ENCODE data around the gene IFNA21. TPM values are rescaled to one million over a fixed set of nuclear protein-coding genes. Genes with fewer than 3 reads are reported as not detected.
"Not testable (repeated sequence)": the region's sequence is repeated elsewhere in the genome, so short reads cannot be mapped to it uniquely, and the experiment has no call there.

IFNA21 gene
- total RNA-seq, result not detected
- long read RNA-seq, donor 1, result 0 reads
- long read RNA-seq, donor 2, result 0 reads

DNA sequence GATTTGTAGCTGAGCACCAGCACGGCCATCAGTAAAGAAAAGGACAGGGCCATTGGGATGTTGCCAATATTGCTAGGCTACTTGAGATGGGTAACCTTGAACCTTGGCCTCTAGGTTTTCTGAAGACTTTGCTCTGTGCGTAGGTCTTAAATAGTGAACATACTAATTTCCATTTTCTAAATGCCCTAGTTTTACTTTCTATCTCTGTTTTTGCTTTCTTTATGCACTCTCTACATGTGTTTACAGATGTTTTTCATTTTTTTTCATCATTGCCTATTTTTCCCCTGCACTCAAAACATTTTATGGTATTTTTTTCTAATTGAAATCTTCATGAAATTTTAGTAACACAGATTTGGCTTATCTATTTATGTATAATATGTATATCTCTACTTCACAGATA, at the start of gene IFNA21:
TSS of gene IFNA21 (minus strand) at position 101 of the 400 bp plus-strand sequence. CDS start at position 53, 48 bp downstream.
- intact Hi-C loops (cut with DNase I); DNase-seq (ENCODE audit: low spot score): not testable (repeated sequence)

GRCh38 chr9:21213411-21214326, 47.2 kb upstream of the IFNA21 start:
- DNase-seq (ENCODE audit: low spot score); intact Hi-C loops (cut with DNase I): not testable (repeated sequence)

GRCh38 chr9:21212160-21212559, 45.7 kb upstream of the IFNA21 start:
- intact Hi-C loops (cut with DNase I), result not testable (repeated sequence)
- peak; percentile 46 for DNase-seq (ENCODE audit: low spot score)

GRCh38 chr9:21210782-21211181, 44.3 kb upstream of the IFNA21 start:
- intact Hi-C loops (cut with DNase I), result not testable (repeated sequence)
- peak; percentile 52 for DNase-seq (ENCODE audit: low spot score)

DNA sequence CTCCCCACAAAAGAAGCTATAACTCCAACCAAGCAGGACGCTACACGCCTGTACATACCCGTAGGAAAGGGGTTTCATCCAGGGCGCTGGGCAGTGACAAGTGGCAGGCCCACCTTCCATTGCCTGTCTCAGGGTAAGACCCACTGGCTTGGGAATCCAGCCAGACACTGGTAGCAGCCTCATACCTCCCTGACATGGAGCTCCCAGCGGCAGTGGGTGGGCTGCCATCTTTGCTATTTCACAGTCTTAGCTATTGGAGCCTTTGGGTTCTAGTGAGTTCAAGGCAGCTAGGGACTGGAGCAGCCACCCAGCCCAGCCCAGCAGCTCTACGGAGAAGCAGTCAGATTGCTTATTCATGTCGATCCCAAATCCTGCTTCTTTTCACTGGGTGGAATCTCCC, 43.9 kb upstream of the IFNA21 start:
- DNase-seq (ENCODE audit: low spot score), result peak; percentile 42
- intact Hi-C loops (cut with DNase I), result no loop called here

DNA sequence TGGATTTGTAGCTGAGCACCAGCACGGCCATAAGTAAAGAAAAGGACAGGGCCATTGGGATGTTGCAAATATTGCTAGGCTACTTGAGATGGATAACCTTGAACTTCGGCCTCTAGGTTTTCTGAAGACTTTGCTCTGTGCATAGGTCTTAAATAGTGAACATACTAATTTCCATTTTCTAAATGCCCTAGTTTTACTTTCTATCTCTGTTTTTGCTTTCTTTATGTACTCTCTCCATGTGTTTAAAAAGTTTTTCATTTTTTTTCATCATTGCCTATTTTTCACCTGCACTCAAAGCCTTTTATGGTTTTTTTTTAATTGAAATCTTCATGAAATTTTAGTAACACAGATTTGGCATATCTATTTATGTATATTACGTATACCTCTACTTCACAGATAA, 40.6 kb upstream of the IFNA21 start, which contains the start of gene IFNA10:
TSS of gene IFNA10 (minus strand) at position 101 of the 400 bp plus-strand sequence. CDS start at position 55, 46 bp downstream.
- intact Hi-C loops (cut with DNase I); DNase-seq (ENCODE audit: low spot score): not testable (repeated sequence)

DNA sequence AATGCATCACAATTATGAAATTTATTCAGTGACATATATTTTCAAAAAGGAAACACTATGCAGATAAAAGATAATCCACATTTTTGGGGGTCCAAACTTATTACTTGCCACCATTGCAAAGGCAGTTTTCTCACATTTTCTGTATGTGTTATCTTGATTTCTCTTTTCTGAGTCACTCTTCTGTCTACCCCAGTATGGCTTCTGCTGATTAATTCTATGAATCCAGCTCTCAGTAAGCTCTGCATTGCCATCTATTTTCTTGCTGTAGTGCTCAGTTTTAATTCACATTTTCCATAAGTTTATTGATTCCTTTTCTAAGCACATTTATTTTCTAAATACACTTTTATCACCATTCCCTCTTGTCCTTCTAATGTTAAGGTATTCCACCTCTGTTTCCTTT, 38.7 kb upstream of the IFNA21 start:
- intact Hi-C loops (cut with DNase I), result no loop called here
- no peak for DNase-seq (ENCODE audit: low spot score)

- DNase-seq (ENCODE audit: low spot score); intact Hi-C loops (cut with DNase I): not testable (repeated sequence)
These were observed 35.6 kb upstream of the IFNA21 start, which contains the start of gene IFNA7 for GRCh38 chr9:21202105-21202504. TSS of gene IFNA7 (minus strand) at chr9:21202205. CDS start at chr9:21202165, 40 bp downstream.

DNA sequence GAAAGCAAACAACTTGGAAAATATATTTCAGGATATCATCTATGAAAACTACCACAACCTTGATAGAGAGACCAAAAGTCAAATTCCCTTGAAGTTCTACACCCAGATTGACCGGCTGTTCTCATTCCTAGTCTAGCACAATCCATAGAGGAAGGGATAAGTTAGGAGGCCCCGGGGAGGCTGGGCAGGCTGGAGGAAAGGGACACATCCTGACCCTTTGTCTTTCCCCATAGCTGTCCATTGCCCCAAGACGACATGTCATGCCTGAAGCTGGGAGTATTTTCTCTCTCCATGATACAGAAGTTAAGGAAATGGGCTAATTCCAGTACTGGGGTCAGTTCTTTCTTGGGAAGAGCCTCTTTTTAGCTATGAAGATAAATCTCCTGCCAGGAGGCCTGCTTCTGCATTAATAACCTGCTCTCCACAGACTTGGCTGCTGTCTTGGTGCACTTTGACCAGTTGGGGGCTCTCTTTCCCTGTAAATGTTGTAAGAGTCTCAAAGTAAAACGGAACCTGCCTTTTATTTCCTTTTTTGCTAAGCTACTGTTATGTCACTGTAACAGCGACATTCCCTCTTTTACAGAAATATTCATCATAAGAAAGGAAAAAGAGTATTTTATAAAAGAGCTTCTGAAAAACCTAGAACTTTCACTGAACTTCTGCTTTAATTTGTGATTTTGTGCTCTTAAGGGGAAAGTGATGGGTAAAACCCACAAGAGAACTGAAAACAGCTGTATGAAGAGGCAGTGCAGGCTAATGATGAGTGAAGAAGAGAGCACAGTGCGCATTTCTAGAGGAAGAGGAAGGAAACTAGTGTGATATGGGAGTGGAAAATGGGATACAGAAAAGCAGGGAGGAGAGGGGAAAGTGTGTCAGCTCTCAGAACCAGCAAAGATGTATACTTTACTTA, 28.7 kb upstream of the IFNA21 start:
- intact Hi-C loops (cut with DNase I); DNase-seq (ENCODE audit: low spot score): not testable (repeated sequence)

- DNase-seq (ENCODE audit: low spot score); intact Hi-C loops (cut with DNase I): not testable (repeated sequence)
These were observed 21.0 kb upstream of the IFNA21 start, which contains the start of gene IFNA4 for GRCh38 chr9:21187487-21187886. TSS of gene IFNA4 (minus strand) at chr9:21187587. CDS start at chr9:21187531, 56 bp downstream.

DNA sequence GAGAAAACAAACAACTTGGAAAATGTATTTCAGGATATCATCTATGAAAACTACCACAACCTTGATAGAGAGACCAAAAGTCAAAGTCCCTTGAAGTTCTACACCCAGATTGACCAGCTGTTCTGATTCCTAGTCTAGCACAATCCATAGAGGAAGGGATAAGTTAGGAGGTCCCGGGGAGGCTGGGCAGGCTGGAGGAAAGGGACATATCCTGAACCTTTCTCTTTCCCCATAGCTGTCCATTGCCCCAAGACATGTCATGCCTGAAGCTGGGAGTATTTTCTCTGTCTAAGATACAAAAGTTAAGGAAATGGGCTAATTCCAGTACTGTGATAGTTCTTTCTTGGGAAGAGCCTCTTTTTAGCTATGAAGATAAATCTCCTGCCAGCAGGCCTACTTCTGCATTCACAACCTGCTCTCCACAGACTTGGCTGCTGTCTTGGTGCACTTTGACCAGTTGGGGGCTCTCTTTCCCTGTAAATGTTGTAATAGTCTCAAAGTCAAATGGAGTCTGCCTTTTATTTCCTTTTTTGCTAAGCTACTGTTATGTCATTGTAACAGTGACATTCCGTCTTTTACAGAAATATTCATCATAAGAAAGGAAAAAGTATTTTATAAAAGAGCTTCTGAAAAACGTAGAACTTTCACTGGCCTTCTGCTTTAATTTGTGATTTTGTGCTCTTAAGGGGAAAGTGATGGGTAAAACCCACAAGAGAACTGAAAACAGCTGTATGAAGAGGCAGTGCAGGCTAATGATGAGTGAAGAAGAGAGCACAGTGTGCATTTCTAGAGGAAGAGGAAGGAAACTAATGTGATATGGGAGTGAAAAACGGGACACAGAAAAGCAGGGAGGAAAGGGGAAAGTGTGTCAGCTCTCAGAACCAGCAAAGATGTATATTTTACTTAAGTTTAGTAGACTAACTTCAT, 16.6 kb upstream of the IFNA21 start:
- intact Hi-C loops (cut with DNase I); DNase-seq (ENCODE audit: low spot score): not testable (repeated sequence)

DNA sequence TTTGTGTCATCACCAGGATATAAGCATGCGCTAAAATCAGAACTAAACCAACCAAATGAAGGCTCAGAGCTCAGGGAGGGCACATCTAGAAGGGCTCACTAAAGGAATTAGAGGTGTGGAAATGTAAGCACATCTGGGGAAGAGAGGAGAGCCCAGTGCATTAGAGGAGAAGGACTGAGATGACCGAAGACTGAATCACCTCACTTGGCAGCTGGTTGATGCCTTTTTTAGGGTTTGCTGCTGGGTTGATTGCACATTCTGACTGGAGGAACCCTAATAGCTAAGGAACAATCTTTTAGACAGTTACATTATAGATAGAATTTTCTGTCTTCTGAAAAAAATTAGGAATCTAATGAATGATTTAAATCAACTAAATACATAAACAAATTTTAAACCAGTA, 8.2 kb upstream of the IFNA21 start:
- no peak for DNase-seq (ENCODE audit: low spot score)
- intact Hi-C loops (cut with DNase I), result no loop called here

DNA sequence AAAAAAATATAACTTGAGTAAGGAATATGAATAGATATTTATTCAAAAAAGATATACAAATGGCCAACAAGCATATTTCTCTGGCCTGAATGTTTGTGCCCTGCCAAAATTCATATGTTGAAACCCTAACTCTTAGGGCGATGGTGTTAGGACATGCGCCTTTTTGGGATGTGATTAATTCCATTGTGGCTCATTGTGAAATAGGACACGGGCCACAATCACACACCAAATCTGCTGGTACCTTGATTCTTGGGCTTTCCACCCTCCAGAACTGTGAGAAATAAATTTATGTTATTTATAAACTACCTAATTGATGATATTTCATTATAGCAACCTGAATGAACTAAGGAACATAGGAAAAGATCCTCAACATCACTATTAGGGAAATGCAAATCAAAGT, 5.7 kb upstream of the IFNA21 start:
- intact Hi-C loops (cut with DNase I), result no loop called here
- no peak for DNase-seq (ENCODE audit: low spot score)

DNA sequence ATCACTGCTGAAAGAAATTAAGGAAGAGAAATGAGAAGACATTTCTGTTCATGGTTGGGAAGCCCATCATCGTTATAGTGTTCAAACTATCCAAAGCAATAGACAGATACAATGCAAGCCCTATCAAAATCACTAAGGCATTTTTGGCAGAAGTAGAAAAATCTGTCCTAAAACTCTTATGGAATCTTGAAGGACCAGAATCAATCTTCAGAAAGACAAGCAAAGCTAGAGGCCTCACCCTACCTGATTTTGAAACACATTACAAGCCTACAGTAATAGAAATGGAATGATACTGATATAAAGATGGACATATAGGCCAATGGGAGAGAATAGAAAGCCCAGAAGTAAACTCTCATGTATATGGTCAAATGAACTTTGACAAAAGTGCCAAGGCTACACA, 4.9 kb upstream of the IFNA21 start:
- no peak for DNase-seq (ENCODE audit: low spot score)
- intact Hi-C loops (cut with DNase I), result no loop called here

- intact Hi-C loops (cut with DNase I), result no loop called here
These were observed 944 bp downstream of the IFNA21 start for GRCh38 chr9:21165516-21165915.

DNA sequence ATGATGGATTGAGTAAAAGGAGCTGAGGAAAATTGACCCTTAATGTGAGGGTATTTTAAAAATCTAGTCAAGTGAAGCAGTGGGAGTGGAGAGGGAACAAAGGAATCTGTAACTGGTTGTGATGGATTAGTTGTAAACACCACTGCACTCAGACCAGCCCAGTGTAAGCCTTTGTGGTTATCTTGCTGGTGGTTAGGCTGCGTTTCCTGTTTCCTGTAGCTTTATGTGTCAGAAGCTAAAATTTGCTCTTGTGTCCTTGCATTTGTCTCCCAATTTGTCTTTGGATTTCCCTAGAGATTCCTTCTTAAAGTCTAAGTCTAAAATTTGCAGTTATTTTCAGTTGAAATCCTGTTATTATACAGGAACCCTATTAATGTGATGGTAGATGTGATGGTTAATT, 6.3 kb downstream of the IFNA21 start:
- intact Hi-C loops (cut with DNase I), result no loop called here
- DNase-seq (ENCODE audit: low spot score), result no peak

More at GRCh38 chr9:21165516-21165915, 944 bp downstream of the IFNA21 start:
- DNase-seq (ENCODE audit: low spot score), result no peak

- intact Hi-C loops (cut with DNase I), result no loop called here
- DNase-seq (ENCODE audit: low spot score), result no peak
These were observed 11.0 kb downstream of the IFNA21 start for GRCh38 chr9:21155501-21155900.

GRCh38 chr9:21154018-21154608, 12.3 kb downstream of the IFNA21 start:
- intact Hi-C loops (cut with DNase I), result no loop called here
- no peak for DNase-seq (ENCODE audit: low spot score)

Data from posterior vena cava (tissue), 2 donors.